PC-9 (cell line): Measurements from ENCODE around the gene TRDN. TPM values are rescaled to one million over a fixed set of nuclear protein-coding genes. Genes with fewer than 3 reads are reported as not detected.

Experiments
- BruUV-seq: library from RNA; stranded (reverse); fragments of 400-500 nt; replicated peaks from 2 replicates; lab custom pipeline; 2021; lab: Mats Ljungman, UMichigan
- CTCF ChIA-PET: fragments of 300-600 bp; sonication (Branson Sonifier 250); formaldehyde crosslinking; loops from one replicate; lab custom pipeline; 2022; ENCODE audit warnings: antibody characterized with exemption; lab: Charles Lee
- POLR2A ChIA-PET: fragments of 300-600 bp; sonication (Branson Sonifier 250); formaldehyde crosslinking; loops from one replicate; lab custom pipeline; 2022; ENCODE audit warnings: antibody characterized with exemption; ENCODE audit not compliant: unreplicated experiment; lab: Charles Lee
- DNase-seq, 2 experiments: peaks; one replicate each; pipeline versions ENCODE4 v3.0.0 to v3.0.0-alpha.2; 2015 to 2022; ENCODE audit warnings: mixed read lengths in 1 of 2
- H2AFZ ChIP-seq: fragments of 200-600 bp; sonication (generic); 2 replicates; pipeline ENCODE4 v1.8.1; 2017; ENCODE audit warnings: antibody characterized with exemption
- H3F3A ChIP-seq: fragments of 200-600 bp; sonication (generic); 2 replicates; pipeline ENCODE4 v1.8.1; 2017; ENCODE audit warnings: antibody characterized with exemption, mild to moderate bottlenecking, low read depth; ENCODE audit not compliant: insufficient read depth
- H3K27ac ChIP-seq: fragments of 200-600 bp; sonication (generic); 2 replicates; pipeline ENCODE4 v1.6.1; 2016; ENCODE audit warnings: mixed run types
- H3K27me3 ChIP-seq: fragments of 200-600 bp; sonication (generic); 2 replicates; pipeline ENCODE4 v1.6.1; 2016; ENCODE audit warnings: low read depth, mixed run types; ENCODE audit not compliant: insufficient read depth
- H3K36me3 ChIP-seq: fragments of 200-600 bp; sonication (generic); 2 replicates; pipeline ENCODE4 v1.6.1; 2016; ENCODE audit warnings: low read depth, mixed run types
- H3K4me1 ChIP-seq: fragments of 200-600 bp; sonication (generic); replicated peaks from 2 replicates; pipeline ENCODE4 v1.6.1; 2016; ENCODE audit warnings: mixed run types; ENCODE audit not compliant: insufficient read depth
- H3K4me2 ChIP-seq: fragments of 200-600 bp; sonication (generic); 2 replicates; pipeline ENCODE4 v1.6.1; 2017; ENCODE audit warnings: mixed run types
- H3K4me3 ChIP-seq: fragments of 200-600 bp; sonication (generic); 2 replicates; pipeline ENCODE4 v1.6.1; 2016; ENCODE audit warnings: mixed run types
- H3K79me2 ChIP-seq: fragments of 200-600 bp; sonication (generic); 2 replicates; pipeline ENCODE4 v1.6.1; 2017; ENCODE audit warnings: low read depth, mixed run types
- H3K9me2 ChIP-seq: fragments of 200-600 bp; sonication (generic); 2 replicates; pipeline ENCODE4 v1.8.1; 2017; ENCODE audit warnings: mild to moderate bottlenecking; ENCODE audit not compliant: insufficient read depth
- H3K9me3 ChIP-seq: fragments of 200-600 bp; sonication (generic); 2 replicates; pipeline ENCODE4 v1.8.1; 2016; ENCODE audit warnings: low read depth; ENCODE audit not compliant: insufficient read depth
- H4K20me1 ChIP-seq: fragments of 200-600 bp; sonication (generic); 2 replicates; pipeline ENCODE4 v1.8.1; 2017; ENCODE audit not compliant: insufficient read depth
- EZH2 ChIP-seq: fragments of 200-600 bp; sonication (generic); IDR thresholded peaks from 2 replicates; pipeline ENCODE4 v1.8.0; 2017; ENCODE audit warnings: antibody characterized with exemption, low read depth
- intact Hi-C: fragments of 100-400 bp; cut with micrococcal nuclease; formaldehyde crosslinking; loops from one replicate; pipeline ENCODE4 v1.10.0; 2022; ENCODE audit not compliant: unreplicated experiment
- total RNA-seq: library from RNA; stranded (reverse); gene quantifications from 2 replicates; pipeline ENCODE4 v1.2.3, GENCODE V29; 2021
- TF ChIP-seq, protein P1 (sequence below): fragments of 200-600 bp; sonication (generic); conservative IDR thresholded peaks from 2 replicates; pipeline ENCODE4 v1.6.1; 2017; ENCODE audit warnings: mixed run types, antibody characterized with exemption, mild to moderate bottlenecking, moderate library complexity

The TRDN gene
- total RNA-seq, 1 experiment from 2014 or later: not detected

DNA sequence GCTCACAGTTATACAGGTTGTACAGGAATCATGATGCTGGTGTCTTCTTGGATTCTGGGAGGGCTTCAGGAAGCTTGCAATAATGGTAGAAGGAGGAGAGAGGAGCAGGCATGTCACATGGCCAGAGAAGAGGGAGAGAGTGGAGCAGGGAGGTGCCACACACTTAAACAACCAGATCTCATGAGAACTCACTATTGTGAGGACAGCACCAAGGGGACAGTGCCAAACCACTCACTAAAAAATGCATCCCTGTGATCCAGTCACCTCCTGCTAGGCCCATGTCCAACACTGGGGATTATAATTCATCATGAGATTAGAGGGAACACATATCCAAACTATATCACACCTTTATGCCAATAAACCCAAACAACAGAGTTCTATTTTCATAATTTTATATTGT lies 67.2 kb downstream of the TRDN start:
- Histone ChIP-seq H3K4me3 (no peak overlapping the region), H3K4me2 (no peak overlapping the region), H3K27me3 (no peaks in the 10 kb centered on the region), H3K27ac (no peak overlapping the region), H3K4me1 (no peaks in the 10 kb centered on the region), H4K20me1 (no peaks in the 10 kb centered on the region), H3K36me3 (no peaks in the 10 kb centered on the region), H3K9me2 (no peaks in the 10 kb centered on the region), H3K79me2 (no peaks in the 10 kb centered on the region), H3F3A (no peaks in the 10 kb centered on the region), H2AFZ (no peak overlapping the region), H3K9me3 (no peaks in the 10 kb centered on the region)
- BruUV-seq: no TSS peak
- ChIA-PET CTCF (no interaction called here), POLR2A (no interaction called here)
- TF ChIP-seq EZH2: no peak
- TF ChIP-seq, protein P1, sequence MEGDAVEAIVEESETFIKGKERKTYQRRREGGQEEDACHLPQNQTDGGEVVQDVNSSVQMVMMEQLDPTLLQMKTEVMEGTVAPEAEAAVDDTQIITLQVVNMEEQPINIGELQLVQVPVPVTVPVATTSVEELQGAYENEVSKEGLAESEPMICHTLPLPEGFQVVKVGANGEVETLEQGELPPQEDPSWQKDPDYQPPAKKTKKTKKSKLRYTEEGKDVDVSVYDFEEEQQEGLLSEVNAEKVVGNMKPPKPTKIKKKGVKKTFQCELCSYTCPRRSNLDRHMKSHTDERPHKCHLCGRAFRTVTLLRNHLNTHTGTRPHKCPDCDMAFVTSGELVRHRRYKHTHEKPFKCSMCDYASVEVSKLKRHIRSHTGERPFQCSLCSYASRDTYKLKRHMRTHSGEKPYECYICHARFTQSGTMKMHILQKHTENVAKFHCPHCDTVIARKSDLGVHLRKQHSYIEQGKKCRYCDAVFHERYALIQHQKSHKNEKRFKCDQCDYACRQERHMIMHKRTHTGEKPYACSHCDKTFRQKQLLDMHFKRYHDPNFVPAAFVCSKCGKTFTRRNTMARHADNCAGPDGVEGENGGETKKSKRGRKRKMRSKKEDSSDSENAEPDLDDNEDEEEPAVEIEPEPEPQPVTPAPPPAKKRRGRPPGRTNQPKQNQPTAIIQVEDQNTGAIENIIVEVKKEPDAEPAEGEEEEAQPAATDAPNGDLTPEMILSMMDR: no peak
- intact Hi-C loops: no loop called here
- DNase-seq: no peak

DNA sequence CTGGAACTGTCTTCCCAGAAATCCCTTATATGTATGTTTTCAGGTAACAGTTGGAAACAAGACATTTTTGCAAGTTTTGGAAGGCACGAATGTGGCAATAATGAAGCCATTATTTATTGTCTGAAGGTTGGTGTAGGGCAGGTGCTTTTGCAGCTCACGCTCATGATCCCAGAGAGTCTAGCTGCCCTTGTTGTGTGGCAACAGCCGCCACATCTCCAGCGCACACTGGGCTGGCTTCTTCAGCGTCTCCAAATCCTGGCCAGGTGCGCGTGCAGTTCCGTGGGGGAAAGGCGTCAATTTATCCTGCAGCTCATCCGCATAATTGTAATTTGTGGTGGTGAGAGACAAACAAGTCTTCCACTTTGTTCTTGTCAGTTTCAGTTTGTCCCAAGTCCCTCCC lies 71.2 kb downstream of the TRDN start:
- no peaks in the 10 kb centered on the region for H3K27me3 ChIP-seq
- H4K20me1 ChIP-seq: no peaks in the 10 kb centered on the region
- no peak for DNase-seq
- no peak overlapping the region for H3K4me3 ChIP-seq
- BruUV-seq: no TSS peak
- no peaks in the 10 kb centered on the region for H3K9me3 ChIP-seq
- ChIA-PET CTCF (no interaction called here), POLR2A (no interaction called here)
- no peak overlapping the region for H3K4me2 ChIP-seq
- intact Hi-C loops: no loop called here
- H3K79me2 ChIP-seq: no peaks in the 10 kb centered on the region
- H3K27ac ChIP-seq: no peak overlapping the region
- no peaks in the 10 kb centered on the region for H3K4me1 ChIP-seq
- no peak overlapping the region for H2AFZ ChIP-seq
- H3F3A ChIP-seq: no peaks in the 10 kb centered on the region
- TF ChIP-seq, protein P1: no peak
- no peak for TF ChIP-seq EZH2
- H3K36me3 ChIP-seq: no peaks in the 10 kb centered on the region
- H3K9me2 ChIP-seq: no peaks in the 10 kb centered on the region

DNA sequence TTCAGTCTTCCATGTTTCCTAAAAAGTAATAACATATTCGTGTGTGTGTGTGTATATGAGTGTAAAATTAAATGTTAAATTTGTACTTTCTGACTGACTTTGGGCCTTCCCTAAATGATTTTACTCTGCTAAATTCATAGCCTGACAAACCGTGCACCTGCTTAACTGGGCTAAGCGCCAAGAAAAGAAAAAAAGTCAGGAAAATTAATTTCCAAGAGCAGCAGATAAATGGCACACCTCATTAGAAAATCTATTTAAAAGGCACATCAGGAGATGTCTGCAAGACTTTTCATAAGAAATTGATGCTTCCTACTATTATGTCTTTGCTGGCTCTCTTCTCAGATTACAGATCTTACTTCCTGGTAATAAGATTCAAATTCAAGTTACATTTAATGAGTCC lies 72.4 kb downstream of the TRDN start:
- Histone ChIP-seq H3K36me3 (no peaks in the 10 kb centered on the region), H3K4me2 (no peak overlapping the region), H2AFZ (no peak overlapping the region), H3F3A (no peaks in the 10 kb centered on the region), H3K27me3 (no peaks in the 10 kb centered on the region), H3K9me3 (no peaks in the 10 kb centered on the region), H3K4me1 (no peaks in the 10 kb centered on the region), H4K20me1 (no peaks in the 10 kb centered on the region), H3K27ac (no peak overlapping the region), H3K79me2 (no peaks in the 10 kb centered on the region), H3K4me3 (no peak overlapping the region), H3K9me2 (no peaks in the 10 kb centered on the region)
- BruUV-seq: no TSS peak
- ChIA-PET POLR2A (no interaction called here), CTCF (no interaction called here)
- intact Hi-C loops: no loop called here
- DNase-seq: no peak
- TF ChIP-seq, protein P1: no peak
- TF ChIP-seq EZH2: no peak
